Measurements from ENCODE around the gene FNIP1. TPM values are rescaled to one million over a fixed set of nuclear protein-coding genes. Genes with fewer than 3 reads are reported as not detected.

FNIP1 gene
- polyA plus RNA-seq, 1 donor (not counting 4 experiments of a cell fraction or from before 2014, with no cell fraction given) = 14.6 TPM

- Histone ChIP-seq H3K4me2 (ENCODE audit: control insufficient read depth, extremely low read depth, insufficient read depth, low read depth, low read length) (no peak overlapping the region), H2AFZ (ENCODE audit: control insufficient read depth, low read length) (no peak overlapping the region), H3K9me3 (ENCODE audit: control insufficient read depth, low read depth, low read length) (no peaks in the 10 kb centered on the region), H4K20me1 (ENCODE audit: control insufficient read depth, extremely low read depth, insufficient read depth, low read length) (no peaks in the 10 kb centered on the region), H3K27me3 (ENCODE audit: control insufficient read depth, extremely low read depth, insufficient read depth, low read length) (no peaks in the 10 kb centered on the region), H3K9ac (ENCODE audit: control insufficient read depth, extremely low read depth, insufficient read depth, low read length) (no peak overlapping the region), H3K36me3 (ENCODE audit: control insufficient read depth in 2 of 2, extremely low read depth in 1 of 2, insufficient read depth in 2 of 2, low read length in 2 of 2) (peaks cover 8 to 18% of the 10 kb centered on the region in 2 experiments), H3K4me1 (ENCODE audit: control insufficient read depth, extremely low read depth, insufficient read depth, low read length) (peaks cover 3% of the 10 kb centered on the region), H3K4me3 (ENCODE audit: control insufficient read depth in 2 of 3, extremely low read depth in 1 of 3, insufficient read depth in 2 of 3, low read depth in 1 of 3, low read length in 3 of 3) (no peak overlapping the region), H3K27ac (ENCODE audit: control insufficient read depth, insufficient read depth, low read length) (no peak overlapping the region), H3K9me1 (ENCODE audit: control insufficient read depth, extremely low read depth, insufficient read depth, low read length) (no peaks in the 10 kb centered on the region), H3K79me2 (ENCODE audit: control insufficient read depth, insufficient read depth, low read length) (no peaks in the 10 kb centered on the region)
- dilution Hi-C loops (cut with MboI; ENCODE audit: extremely low pct_ligation_motif_present, low sequenced_read_pairs) = no loop called here
- DNase-seq (ENCODE audit: low read depth, low spot score) = no peak
- TF ChIP-seq EZH2 (IDR thresholded peaks at IDR 0.05; ENCODE audit: low read length) = no peak
- no peak for TF ChIP-seq CTCF (optimal IDR thresholded peaks at IDR 0.05 in 1 of 3, IDR thresholded peaks at IDR 0.05 in 1 of 3, conservative IDR thresholded peaks at IDR 0.05 in 1 of 3; ENCODE audit: extremely low read depth in 1 of 3, insufficient read depth in 2 of 3, low read length in 3 of 3)
- FAIRE-seq = peak; percentile 62
Observed at GRCh38 chr5:131649161-131649560, 147.7 kb downstream of the FNIP1 start.

- TF ChIP-seq CTCF (optimal IDR thresholded peaks at IDR 0.05 in 1 of 3, IDR thresholded peaks at IDR 0.05 in 1 of 3, conservative IDR thresholded peaks at IDR 0.05 in 1 of 3; ENCODE audit: extremely low read depth in 1 of 3, insufficient read depth in 2 of 3, low read length in 3 of 3) (no peak), EZH2 (IDR thresholded peaks at IDR 0.05; ENCODE audit: low read length) (no peak)
- dilution Hi-C loops (cut with MboI; ENCODE audit: extremely low pct_ligation_motif_present, low sequenced_read_pairs) = no loop called here
- Histone ChIP-seq H3K4me3 (ENCODE audit: control insufficient read depth in 2 of 3, extremely low read depth in 1 of 3, insufficient read depth in 2 of 3, low read depth in 1 of 3, low read length in 3 of 3) (no peak overlapping the region), H3K4me1 (ENCODE audit: control insufficient read depth, extremely low read depth, insufficient read depth, low read length) (peaks cover 3% of the 10 kb centered on the region), H3K4me2 (ENCODE audit: control insufficient read depth, extremely low read depth, insufficient read depth, low read depth, low read length) (no peak overlapping the region), H3K9me1 (ENCODE audit: control insufficient read depth, extremely low read depth, insufficient read depth, low read length) (no peaks in the 10 kb centered on the region), H3K9ac (ENCODE audit: control insufficient read depth, extremely low read depth, insufficient read depth, low read length) (no peak overlapping the region), H3K27me3 (ENCODE audit: control insufficient read depth, extremely low read depth, insufficient read depth, low read length) (no peaks in the 10 kb centered on the region), H4K20me1 (ENCODE audit: control insufficient read depth, extremely low read depth, insufficient read depth, low read length) (no peaks in the 10 kb centered on the region), H3K9me3 (ENCODE audit: control insufficient read depth, low read depth, low read length) (no peaks in the 10 kb centered on the region), H3K79me2 (ENCODE audit: control insufficient read depth, insufficient read depth, low read length) (no peaks in the 10 kb centered on the region), H3K36me3 (ENCODE audit: control insufficient read depth in 2 of 2, extremely low read depth in 1 of 2, insufficient read depth in 2 of 2, low read length in 2 of 2) (peaks cover 8 to 18% of the 10 kb centered on the region in 2 experiments), H2AFZ (ENCODE audit: control insufficient read depth, low read length) (no peak overlapping the region), H3K27ac (ENCODE audit: control insufficient read depth, insufficient read depth, low read length) (no peak overlapping the region)
- FAIRE-seq = no peak
- no peak for DNase-seq (ENCODE audit: low read depth, low spot score)
Observed at GRCh38 chr5:131647048-131647769, 149.6 kb downstream of the FNIP1 start.

Measured in keratinocyte (primary cell).